Ishikawa (cell line): ENCODE results near the gene FBXO48.

Source experiments
- CEBPB ChIP-seq: IDR thresholded peaks from 2 replicates; pipeline ENCODE4 v1.6.1; 2012
- CREB1 ChIP-seq: IDR thresholded peaks from 2 replicates; pipeline ENCODE4 v1.6.1; 2012; ENCODE audit warnings: low read depth
- EGR1 ChIP-seq: IDR thresholded peaks from 2 replicates; pipeline ENCODE4 v1.6.1; 2012
- EP300 ChIP-seq: IDR thresholded peaks from 2 replicates; pipeline ENCODE4 v1.6.1; 2012; ENCODE audit warnings: borderline replicate concordance
- MAX ChIP-seq: IDR thresholded peaks from 2 replicates; pipeline ENCODE4 v1.6.1; 2012
- NFIC ChIP-seq: IDR thresholded peaks from 2 replicates; pipeline ENCODE4 v1.6.1; 2012
- RAD21 ChIP-seq: IDR thresholded peaks from 2 replicates; pipeline ENCODE4 v1.6.1; 2012; ENCODE audit warnings: low read depth
- REST ChIP-seq: IDR thresholded peaks from 2 replicates; pipeline ENCODE4 v1.6.1; 2012; ENCODE audit warnings: low read depth, mild to moderate bottlenecking
- TAF1 ChIP-seq: IDR thresholded peaks from 2 replicates; pipeline ENCODE4 v1.6.1; 2012; ENCODE audit warnings: low read depth, mild to moderate bottlenecking
- TEAD4 ChIP-seq: IDR thresholded peaks from 2 replicates; pipeline ENCODE4 v1.6.1; 2012
- USF1 ChIP-seq: IDR thresholded peaks from 2 replicates; pipeline ENCODE4 v1.6.1; 2012
- YY1 ChIP-seq: IDR thresholded peaks from 2 replicates; pipeline ENCODE4 v1.6.1; 2012; ENCODE audit warnings: low read depth

DNA sequence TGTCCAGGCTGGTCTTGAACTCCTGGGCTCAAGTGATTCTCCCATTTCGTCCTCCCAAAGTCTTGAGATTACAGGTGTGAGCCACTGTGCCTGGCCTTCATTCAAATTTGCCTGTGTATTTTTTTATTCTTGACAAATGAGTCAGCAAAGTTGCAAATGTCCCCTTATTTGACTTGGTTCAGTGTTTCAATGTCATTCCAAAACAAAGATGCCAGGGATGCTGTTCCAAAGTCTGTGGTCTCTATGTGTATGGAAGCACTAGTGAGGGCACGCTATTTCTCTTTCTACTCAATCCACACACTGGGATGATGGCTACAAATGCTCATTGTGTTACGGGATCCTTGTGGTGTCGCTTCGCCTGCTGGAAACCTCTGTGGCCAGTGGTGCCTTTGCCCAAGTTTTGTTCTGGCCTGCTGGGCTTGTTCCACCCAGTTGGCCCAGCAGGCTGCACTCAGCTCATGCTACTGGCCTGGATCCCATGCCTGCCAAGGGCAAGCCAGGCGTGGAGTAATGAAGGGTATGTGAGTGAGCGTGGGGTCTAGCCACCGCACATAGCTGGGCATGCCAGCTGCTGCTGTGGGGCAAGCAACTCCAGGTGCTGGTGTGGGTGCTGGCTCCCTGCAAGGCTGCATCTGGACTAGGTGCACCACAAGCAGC lies 35.6 kb downstream of the FBXO48 start:
- no peak for TF ChIP-seq YY1
- no peak for TF ChIP-seq CEBPB
- TF ChIP-seq RAD21, result no peak
- TF ChIP-seq NFIC, result no peak
- no peak for TF ChIP-seq EGR1
- no peak for TF ChIP-seq EP300
- TF ChIP-seq CREB1, result no peak
- TF ChIP-seq MAX, result no peak
- TF ChIP-seq REST, result no peak
- no peak for TF ChIP-seq TAF1
- TF ChIP-seq USF1, result no peak
- TF ChIP-seq TEAD4, result no peak
